Measurements from ENCODE around the gene MINK1.
"Not testable (repeated sequence)": the region's sequence is repeated elsewhere in the genome, so short reads cannot be mapped to it uniquely, and the experiment has no call there.

DNA sequence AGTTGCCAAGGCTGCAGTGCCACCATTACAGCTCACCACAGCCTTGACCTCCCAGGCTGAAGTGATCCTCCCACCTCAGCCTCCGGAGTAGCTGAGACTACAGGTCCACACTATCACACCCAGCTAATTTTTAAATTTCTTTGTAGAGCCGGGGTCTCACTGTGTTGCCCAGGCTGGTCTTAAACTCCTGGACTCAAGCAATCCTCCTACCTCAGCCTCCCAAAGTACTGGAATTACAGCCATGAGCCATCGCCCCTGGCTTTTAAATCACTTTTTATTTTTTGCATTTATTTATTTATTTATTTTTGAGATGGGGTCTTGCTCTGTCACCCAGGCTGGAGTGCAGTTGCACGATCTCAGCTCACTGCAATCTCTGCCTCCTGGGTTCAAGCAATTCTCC lies 81.4 kb downstream of the MINK1 start:
- TF ChIP-seq, protein P1, sequence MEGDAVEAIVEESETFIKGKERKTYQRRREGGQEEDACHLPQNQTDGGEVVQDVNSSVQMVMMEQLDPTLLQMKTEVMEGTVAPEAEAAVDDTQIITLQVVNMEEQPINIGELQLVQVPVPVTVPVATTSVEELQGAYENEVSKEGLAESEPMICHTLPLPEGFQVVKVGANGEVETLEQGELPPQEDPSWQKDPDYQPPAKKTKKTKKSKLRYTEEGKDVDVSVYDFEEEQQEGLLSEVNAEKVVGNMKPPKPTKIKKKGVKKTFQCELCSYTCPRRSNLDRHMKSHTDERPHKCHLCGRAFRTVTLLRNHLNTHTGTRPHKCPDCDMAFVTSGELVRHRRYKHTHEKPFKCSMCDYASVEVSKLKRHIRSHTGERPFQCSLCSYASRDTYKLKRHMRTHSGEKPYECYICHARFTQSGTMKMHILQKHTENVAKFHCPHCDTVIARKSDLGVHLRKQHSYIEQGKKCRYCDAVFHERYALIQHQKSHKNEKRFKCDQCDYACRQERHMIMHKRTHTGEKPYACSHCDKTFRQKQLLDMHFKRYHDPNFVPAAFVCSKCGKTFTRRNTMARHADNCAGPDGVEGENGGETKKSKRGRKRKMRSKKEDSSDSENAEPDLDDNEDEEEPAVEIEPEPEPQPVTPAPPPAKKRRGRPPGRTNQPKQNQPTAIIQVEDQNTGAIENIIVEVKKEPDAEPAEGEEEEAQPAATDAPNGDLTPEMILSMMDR (conservative IDR thresholded peaks at IDR 0.05; ENCODE audit: low read length), result not testable (repeated sequence)
- not testable (repeated sequence) for TF ChIP-seq EZH2phosphoT487 (IDR thresholded peaks at IDR 0.05; ENCODE audit: borderline replicate concordance, low read depth, low read length)
